Endodermal cell (in vitro differentiated cells): ENCODE measurements around the gene ABHD14A. TPM values are rescaled to one million over a fixed set of nuclear protein-coding genes. Genes with fewer than 3 reads are reported as not detected.

Experiments used
- DNase-seq: peaks from one replicate; pipeline ENCODE4 v3.0.0-alpha.2; 2017
- H3K27ac ChIP-seq: 2 replicates; pipeline ENCODE4 v1.5.1; 2013; ENCODE audit warnings: mild to moderate bottlenecking, low read depth, low read length, moderate library complexity
- H3K27me3 ChIP-seq: 2 replicates; pipeline ENCODE4 v1.6.1; 2013; ENCODE audit warnings: mild to moderate bottlenecking, low read length, moderate library complexity; ENCODE audit not compliant: insufficient read depth, control insufficient read depth, poor library complexity, severe bottlenecking
- H3K36me3 ChIP-seq: 2 replicates; pipeline ENCODE4 v1.7.0; 2013; ENCODE audit warnings: mild to moderate bottlenecking, low read length, moderate library complexity; ENCODE audit not compliant: control insufficient read depth, insufficient read depth
- H3K4me1 ChIP-seq: one replicate; pipeline ENCODE4 v1.7.0; 2013; ENCODE audit warnings: low read length; ENCODE audit not compliant: control insufficient read depth, insufficient read depth
- H3K4me3 ChIP-seq: 2 replicates; pipeline ENCODE4 v1.5.1; 2013; ENCODE audit warnings: mild to moderate bottlenecking, low read length, moderate library complexity
- H3K9ac ChIP-seq: 2 replicates; pipeline ENCODE4 v1.6.1; 2013; ENCODE audit warnings: mild to moderate bottlenecking, low read length, moderate library complexity; ENCODE audit not compliant: poor library complexity, severe bottlenecking; ENCODE audit errors: extremely low read depth
- H3K9me3 ChIP-seq: 2 replicates; pipeline ENCODE4 v1.6.1; 2013; ENCODE audit warnings: mild to moderate bottlenecking, low read length, moderate library complexity; ENCODE audit not compliant: control insufficient read depth
- H3K27ac Mint-ChIP-seq: 2 replicates; pipeline ENCODE4 v1.8.0; 2020; ENCODE audit warnings: mixed read lengths
- H3K27me3 Mint-ChIP-seq: 2 replicates; pipeline ENCODE4 v1.8.0; 2021; ENCODE audit warnings: mild to moderate bottlenecking, mixed read lengths; ENCODE audit not compliant: insufficient read depth
- H3K36me3 Mint-ChIP-seq: 2 replicates; pipeline ENCODE4 v1.8.0; 2020; ENCODE audit warnings: low read depth, mixed read lengths
- H3K4me1 Mint-ChIP-seq: 2 replicates; pipeline ENCODE4 v1.8.0; 2020; ENCODE audit warnings: mixed read lengths
- H3K4me3 Mint-ChIP-seq: 2 replicates; pipeline ENCODE4 v1.8.0; 2020; ENCODE audit warnings: mild to moderate bottlenecking, moderate library complexity, mixed read lengths
- H3K9me3 Mint-ChIP-seq: 2 replicates; pipeline ENCODE4 v1.8.0; 2020; ENCODE audit warnings: mild to moderate bottlenecking, mixed read lengths
- WGBS, 2 experiments: methylation state at CpG; one replicate each; pipeline versions ENCODE4 v1.1.5 to v1.1.7; 2013; ENCODE audit warnings: missing lambda C conversion rate in 2 of 2, mixed read lengths in 1 of 2; ENCODE audit not compliant: insufficient coverage in 1 of 2, insufficient read length in 1 of 2; 5-methylcytosine and 5-hydroxymethylcytosine counted together
- total RNA-seq, 2 donors: library from RNA; stranded (reverse); fragmentation: NEBNext Ultra II Directional in 1 of 2; extraction: Animal tissue kit (Norgen Biotek cat#: 25700) in 1 of 2; gene quantifications; 2 replicates in 1 of 2; 3 replicates in 1 of 2; pipeline ENCODE4 v1.2.1, GENCODE V29; 2021
- TF ChIP-seq, protein P1 (sequence below): fragments of 200-600 bp; sonication (generic); conservative IDR thresholded peaks from 2 replicates; pipeline ENCODE4 v1.5.0; 2021; ENCODE audit warnings: antibody characterized with exemption, mild to moderate bottlenecking

Gene ABHD14A
- total RNA-seq, 2 donors from 2014 or later, result 9.6 to 10.1 TPM

GRCh38 chr3:51980253-51980652 lies 5.4 kb downstream of the ABHD14A start:
- TF ChIP-seq, protein P1, sequence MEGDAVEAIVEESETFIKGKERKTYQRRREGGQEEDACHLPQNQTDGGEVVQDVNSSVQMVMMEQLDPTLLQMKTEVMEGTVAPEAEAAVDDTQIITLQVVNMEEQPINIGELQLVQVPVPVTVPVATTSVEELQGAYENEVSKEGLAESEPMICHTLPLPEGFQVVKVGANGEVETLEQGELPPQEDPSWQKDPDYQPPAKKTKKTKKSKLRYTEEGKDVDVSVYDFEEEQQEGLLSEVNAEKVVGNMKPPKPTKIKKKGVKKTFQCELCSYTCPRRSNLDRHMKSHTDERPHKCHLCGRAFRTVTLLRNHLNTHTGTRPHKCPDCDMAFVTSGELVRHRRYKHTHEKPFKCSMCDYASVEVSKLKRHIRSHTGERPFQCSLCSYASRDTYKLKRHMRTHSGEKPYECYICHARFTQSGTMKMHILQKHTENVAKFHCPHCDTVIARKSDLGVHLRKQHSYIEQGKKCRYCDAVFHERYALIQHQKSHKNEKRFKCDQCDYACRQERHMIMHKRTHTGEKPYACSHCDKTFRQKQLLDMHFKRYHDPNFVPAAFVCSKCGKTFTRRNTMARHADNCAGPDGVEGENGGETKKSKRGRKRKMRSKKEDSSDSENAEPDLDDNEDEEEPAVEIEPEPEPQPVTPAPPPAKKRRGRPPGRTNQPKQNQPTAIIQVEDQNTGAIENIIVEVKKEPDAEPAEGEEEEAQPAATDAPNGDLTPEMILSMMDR, result no peak
- H3K9me3 ChIP-seq, result no peaks in the 10 kb centered on the region
- peaks cover 16% of the 10 kb centered on the region for H3K27me3 Mint-ChIP-seq
- WGBS, 2 experiments, result 96 to 100% methylated on average over 6 to 10 of the region's 10 CpGs
- DNase-seq, result no peak
- no peak overlapping the region for H3K27ac ChIP-seq
- no peak overlapping the region for H3K4me3 ChIP-seq
- peaks cover 8% of the 10 kb centered on the region for H3K4me1 ChIP-seq
- peaks cover 13% of the 10 kb centered on the region for H3K4me1 Mint-ChIP-seq
- H3K36me3 Mint-ChIP-seq, result peaks cover 5% of the 10 kb centered on the region
- no peak overlapping the region for H3K9ac ChIP-seq
- no peaks in the 10 kb centered on the region for H3K36me3 ChIP-seq
- no peaks in the 10 kb centered on the region for H3K27me3 ChIP-seq
- no peaks in the 10 kb centered on the region for H3K9me3 Mint-ChIP-seq
- no peak overlapping the region for H3K4me3 Mint-ChIP-seq
- no peak overlapping the region for H3K27ac Mint-ChIP-seq

DNA sequence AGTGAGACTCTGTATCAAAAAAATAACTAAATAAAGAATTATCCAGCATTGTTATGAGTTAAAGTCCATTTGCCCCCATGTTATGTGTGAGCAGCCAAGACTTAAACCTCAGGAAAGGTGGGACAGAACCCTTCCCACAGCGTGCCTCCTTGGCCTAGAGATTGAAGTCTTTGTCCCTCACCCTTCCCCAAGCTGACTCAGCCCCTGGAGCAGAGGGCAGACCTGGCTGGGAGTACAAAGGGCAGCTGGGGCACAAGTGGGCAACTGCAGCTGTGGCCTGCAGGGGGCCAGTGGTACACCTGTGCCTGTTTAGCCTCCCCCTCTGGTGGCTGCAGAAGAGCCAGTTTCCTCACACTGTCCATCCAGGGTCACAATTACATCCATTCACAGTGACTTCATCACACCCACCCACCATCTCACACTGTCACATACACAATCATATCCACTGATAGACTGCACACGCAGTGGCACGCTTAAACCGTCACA lies 7.5 kb downstream of the ABHD14A start:
- Mint-ChIP-seq H3K27me3 (no peaks in the 10 kb centered on the region), H3K27ac (peak overlapping the region; percentile 91), H3K9me3 (no peaks in the 10 kb centered on the region), H3K4me3 (peak overlapping the region; percentile 69), H3K4me1 (peaks cover 8% of the 10 kb centered on the region), H3K36me3 (peaks cover 5% of the 10 kb centered on the region)
- Histone ChIP-seq H3K9ac (peak overlapping the region; percentile 76), H3K27ac (peak overlapping the region; percentile 10), H3K27me3 (no peaks in the 10 kb centered on the region), H3K36me3 (no peaks in the 10 kb centered on the region), H3K4me1 (peaks cover 8% of the 10 kb centered on the region), H3K9me3 (no peaks in the 10 kb centered on the region), H3K4me3 (peak overlapping the region; percentile 88)
- DNase-seq, result peak; percentile 88
- 13 to 19% methylated on average over 3 to 4 of the region's 4 CpGs for whole genome bisulfite sequencing, 2 experiments
- TF ChIP-seq, protein P1, result peak; percentile 89

DNA sequence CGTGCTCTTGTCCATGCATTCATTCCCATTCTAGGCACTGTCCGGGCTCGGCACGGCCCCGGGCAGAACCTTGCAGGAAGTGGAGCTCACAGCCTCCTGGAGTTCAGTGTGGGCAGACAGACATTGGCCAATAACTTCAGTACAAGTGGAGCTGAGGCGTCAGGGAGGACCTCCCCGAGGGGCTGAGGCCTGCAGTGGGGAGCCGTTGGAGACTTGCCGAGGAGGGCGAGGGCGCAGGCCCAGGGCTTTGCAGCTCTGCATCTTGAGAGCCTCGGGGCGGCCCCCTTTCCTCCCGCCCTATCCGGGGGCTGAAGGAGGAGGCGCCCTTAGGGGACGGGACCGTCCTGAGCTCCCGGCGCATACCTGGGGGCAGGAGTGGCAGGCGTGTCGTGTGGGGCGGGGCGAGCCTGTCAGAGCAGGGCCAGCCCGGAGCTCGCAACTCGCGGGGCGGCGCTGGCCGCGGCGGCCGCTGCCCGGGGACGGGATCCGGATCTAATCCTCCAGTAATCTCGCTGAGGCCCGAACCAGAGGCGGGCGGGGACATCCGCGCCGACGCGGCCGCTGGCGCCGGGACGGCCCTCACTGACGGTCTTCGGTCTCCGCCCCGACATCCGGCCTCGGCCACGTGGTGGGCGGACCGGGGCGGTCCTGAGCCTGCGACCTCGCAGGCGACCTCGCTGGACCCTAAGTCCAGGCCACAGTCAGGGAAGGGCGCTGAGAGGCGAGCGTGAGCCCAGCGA lies 8.1 kb downstream of the ABHD14A start, which contains the start of gene ACY1:
Gene ACY1 (plus strand): TSS at position 698 of the 740 bp plus-strand sequence. CDS start 530 bp downstream, outside the sequence.
- Histone ChIP-seq H3K9me3 (no peaks in the 10 kb centered on the region), H3K27me3 (no peaks in the 10 kb centered on the region), H3K27ac (peak within 1 kb of the TSS; percentile 10), H3K4me3 (peak within 1 kb of the TSS; percentile 88), H3K36me3 (no peaks in the 10 kb centered on the region), H3K4me1 (peaks cover 8% of the 10 kb centered on the region), H3K9ac (peak within 1 kb of the TSS; percentile 76)
- Mint-ChIP-seq H3K27ac (peak within 1 kb of the TSS; percentile 97), H3K36me3 (peaks cover 5% of the 10 kb centered on the region), H3K27me3 (no peaks in the 10 kb centered on the region), H3K9me3 (no peaks in the 10 kb centered on the region), H3K4me3 (peak within 1 kb of the TSS; percentile 69), H3K4me1 (peaks cover 8% of the 10 kb centered on the region)
- DNase-seq, result peak; percentile 95
- TF ChIP-seq, protein P1, result peak; percentile 55
- WGBS, 2 experiments, result 1 to 2% methylated on average over 25 to 68 of the region's 68 CpGs
